Epithelial cell of proximal tubule (primary cell): ENCODE measurements around the gene LRRC74A. TPM values are rescaled to one million over a fixed set of nuclear protein-coding genes. Genes with fewer than 3 reads are reported as not detected.
A peak's percentile ranks its signal among the peaks of the same experiment; 100 is the strongest.

Source experiments
- DNase-seq: peaks from one replicate; pipeline ENCODE4 v3.0.0-alpha.2; 2011; ENCODE audit warnings: low read depth
- H3K4me3 ChIP-seq: 2 replicates; pipeline ENCODE4 v1.5.1; 2011; ENCODE audit warnings: low read depth, mild to moderate bottlenecking, low read length
- CTCF ChIP-seq: conservative IDR thresholded peaks from 2 replicates; pipeline ENCODE4 v1.5.1; 2012; ENCODE audit warnings: low read depth, mild to moderate bottlenecking, low read length
- total RNA-seq: library from RNA; depleted of rRNA; stranded (reverse); fragments of >200 nt; gene quantifications from 2 replicates; pipeline ENCODE4 v1.2.3, GENCODE V29; 2015

Gene LRRC74A
- total RNA-seq, 1 donor from 2014 or later = not detected

- no peak for DNase-seq
- TF ChIP-seq CTCF = no peak
- no peak overlapping the region for H3K4me3 ChIP-seq
Observed at GRCh38 chr14:76918256-76918781, 92.1 kb downstream of the LRRC74A start.

- DNase-seq = peak; percentile 93
- peak; percentile 35 for TF ChIP-seq CTCF
- H3K4me3 ChIP-seq = peak overlapping the region; percentile 36
Observed at GRCh38 chr14:76918782-76919394, 92.7 kb downstream of the LRRC74A start.

Other genes with a start within 250 kb of the LRRC74A start
- gene VASH1, start 64.9 kb upstream of the LRRC74A start, total RNA-seq = 2.5 and 2.9 TPM in 2 replicates
- 7.8 and 10.1 TPM in 2 replicates for gene ANGEL1, start 13.5 kb upstream of the LRRC74A start, total RNA-seq
- gene IRF2BPL, start 202.3 kb downstream of the LRRC74A start, total RNA-seq = 61.9 and 65.6 TPM in 2 replicates